K562 (cell line): ENCODE data around the gene NT5C1A. TPM values are rescaled to one million over a fixed set of nuclear protein-coding genes. Genes with fewer than 3 reads are reported as not detected.

Source experiments
- BACH1 ChIP-seq: fragments of 200-800 bp; sonication (Bioruptor generic); IDR thresholded peaks from 2 replicates; pipeline ENCODE4 v1.6.1; 2016; ENCODE audit warnings: missing genetic modification characterization, missing compliant biosample characterization
- CBFA2T2 ChIP-seq: fragments of 450-650 bp; conservative IDR thresholded peaks from 2 replicates; pipeline ENCODE4 v1.6.1; 2017; ENCODE audit warnings: mild to moderate bottlenecking
- E2F1 ChIP-seq: sonication (generic); formaldehyde crosslinking; IDR thresholded peaks from 2 replicates; pipeline ENCODE4 v1.8.1; 2023; ENCODE audit warnings: mild to moderate bottlenecking, missing genetic modification reagents, moderate library complexity
- MGA ChIP-seq: fragments of 450-650 bp; IDR thresholded peaks from 2 replicates; pipeline ENCODE4 v1.6.1; 2016; ENCODE audit warnings: mild to moderate bottlenecking, moderate library complexity
- MIER1 ChIP-seq: fragments of 450-650 bp; IDR thresholded peaks from 2 replicates; pipeline ENCODE4 v1.6.1; 2016; ENCODE audit warnings: antibody characterized with exemption, mild to moderate bottlenecking, low read depth
- NRF1 ChIP-seq, 2 experiments: fragments of 450-650 bp; IDR thresholded peaks in 1 of 2; conservative IDR thresholded peaks in 1 of 2; 2 replicates each; pipeline ENCODE4 v1.6.1; 2014; ENCODE audit warnings: mild to moderate bottlenecking in 2 of 2
- RBBP5 ChIP-seq: fragments of 200-600 bp; sonication (generic); IDR thresholded peaks from 2 replicates; pipeline ENCODE4 v1.6.1; 2012; ENCODE audit warnings: borderline replicate concordance, mild to moderate bottlenecking, low read length, control low read depth, inconsistent platforms; ENCODE audit not compliant: insufficient read depth, poor library complexity, severe bottlenecking
- TBP ChIP-seq: optimal IDR thresholded peaks from 2 replicates; pipeline ENCODE3; 2011; ENCODE audit warnings: low read depth, low read length, improper control_type of control experiment
- TEAD1 ChIP-seq, 2 experiments: fragments of 450-650 bp in 1 of 2; sonication (generic) in 1 of 2; formaldehyde crosslinking; IDR thresholded peaks; 2 replicates each; pipeline versions ENCODE4 v1.4.0 to v1.8.0; 2020 to 2022; ENCODE audit warnings: mild to moderate bottlenecking in 2 of 2, missing genetic modification reagents in 1 of 2
- ZBTB33 ChIP-seq: sonication (generic); formaldehyde crosslinking; IDR thresholded peaks from 2 replicates; pipeline ENCODE4 v1.8.1; 2023; ENCODE audit warnings: mild to moderate bottlenecking, missing genetic modification reagents
- ZNF12 ChIP-seq: sonication (generic); formaldehyde crosslinking; IDR thresholded peaks from 2 replicates; pipeline ENCODE4 v1.4.0; 2020; ENCODE audit warnings: mild to moderate bottlenecking, missing genetic modification reagents
- polyA plus RNA-seq, 8 experiments: library from polyadenylated mRNA; depleted of rRNA in 4 of 8; stranded (reverse) in 5 of 8; unstranded in 3 of 8; fragments of >200 nt; fragmentation: Nextera tagmentation in 2 of 8; fragmentation: Illumina TruSeq in 1 of 8; extraction: Ambion mirVana in 2 of 8; extraction: Trizol in 1 of 8; gene quantifications; 2 replicates each; pipeline versions ENCODE4 v1.2.1 to v1.2.3, GENCODE V29; 2011 to 2014; ENCODE audit warnings: inconsistent platforms in 1 of 8, missing spikeins in 1 of 8
- total RNA-seq, 7 experiments: library from RNA; depleted of rRNA in 6 of 7; stranded (reverse); fragments of >200 nt in 6 of 7; fragmentation: Illumina TruSeq in 2 of 7; extraction: Trizol in 2 of 7; gene quantifications; 2 replicates each; pipeline versions ENCODE4 v1.2.1 to v1.2.3, GENCODE V29; 2011 to 2021; ENCODE audit warnings: low replicate concordance in 1 of 7

The NT5C1A gene
- total and polyA plus RNA-seq, 9 of the 15 experiments (the other 6 are each of a cell fraction or from before 2014, with no cell fraction given), result not detected

- TF ChIP-seq RBBP5 (peak; percentile 57), MGA (0 out of 2 replicates have a peak, but pooled peaks have one; percentile 43), TBP (no peak), ZBTB33 (CRISPR knock-in tag) (no peak; the same call in 1 of the 2 replicates), ZNF12 (peak; percentile 28; the same call in 1 of the 2 replicates), TEAD1 (CRISPR knock-in tag; IDR thresholded peaks at IDR 0.05) (0 out of 4 replicates have a peak, but pooled peaks have one; percentile 9 to 14), CBFA2T2 (no peak), NRF1 (conservative IDR thresholded peaks at IDR 0.05 in 1 of 2, IDR thresholded peaks at IDR 0.05 in 1 of 2) (peak; percentile 64 to 68; a peak in 3 of 4 replicates), E2F1 (CRISPR knock-in tag) (no peak), MIER1 (no peak), BACH1 (tag) (no peak)
Observed at GRCh38 chr1:39639305-39640130, 32.4 kb downstream of the NT5C1A start, which contains the start of gene HEYL (continued).
